Measurements from ENCODE around the gene VWA3B.
A peak's percentile ranks its signal among the peaks of the same experiment; 100 is the strongest.

VWA3B gene

DNA sequence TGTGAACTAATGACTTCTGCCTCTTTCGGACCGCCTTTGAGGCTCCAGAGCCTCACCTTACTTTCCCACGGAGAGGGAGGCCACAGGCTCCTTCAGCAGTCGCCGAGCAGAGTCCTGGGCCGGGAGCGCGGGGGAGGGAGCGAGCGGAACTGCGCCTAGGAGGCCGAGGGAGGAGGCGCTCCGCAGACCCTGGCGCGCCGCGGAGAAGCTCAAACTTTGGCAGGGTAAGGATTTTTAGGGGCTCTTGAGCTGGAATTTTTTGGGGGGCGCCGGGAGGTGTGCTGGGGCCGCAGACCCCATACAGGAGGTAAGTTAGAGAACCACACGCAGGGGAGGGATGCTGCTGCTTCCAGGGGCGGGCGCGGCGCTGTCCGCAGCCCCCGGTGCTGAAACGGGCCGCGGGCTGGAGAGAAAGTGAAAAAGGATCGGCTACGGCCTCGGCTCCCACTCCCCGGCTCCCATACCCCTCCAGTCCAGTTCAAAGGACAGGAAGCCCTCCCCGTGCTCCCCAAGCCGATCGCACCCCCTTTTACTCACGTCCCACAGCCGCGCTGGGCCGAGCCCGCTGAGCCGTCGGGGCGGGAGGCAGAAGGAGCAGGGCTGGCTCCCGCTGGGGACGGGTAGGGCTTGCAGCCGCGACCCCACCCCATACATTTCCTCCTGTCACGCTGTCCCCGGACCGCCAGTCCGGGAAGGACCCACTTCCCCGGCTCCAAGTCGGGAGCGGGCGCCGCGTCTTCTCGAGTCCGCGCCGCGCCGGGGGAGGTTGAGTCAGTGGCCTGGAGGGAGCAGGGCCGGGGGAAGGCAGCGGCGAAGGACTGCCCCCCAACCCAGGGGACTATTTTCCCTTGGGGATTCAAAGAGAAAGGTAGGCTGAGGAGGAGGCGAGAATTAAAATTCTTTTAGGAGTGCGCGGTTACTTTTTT, 259.6 kb downstream of the VWA3B start, which contains the start of gene CNGA3:
TSS of gene CNGA3 (plus strand) at position 146 of the 926 bp plus-strand sequence. CDS start 23,520 bp downstream, outside the sequence.
- DNase-seq = no peak

- DNase-seq = no peak
Measured at GRCh38 chr2:98347298-98348065, 260.5 kb downstream of the VWA3B start.

- no peak for DNase-seq
Measured at GRCh38 chr2:98348066-98348561, 261.1 kb downstream of the VWA3B start.

DNA sequence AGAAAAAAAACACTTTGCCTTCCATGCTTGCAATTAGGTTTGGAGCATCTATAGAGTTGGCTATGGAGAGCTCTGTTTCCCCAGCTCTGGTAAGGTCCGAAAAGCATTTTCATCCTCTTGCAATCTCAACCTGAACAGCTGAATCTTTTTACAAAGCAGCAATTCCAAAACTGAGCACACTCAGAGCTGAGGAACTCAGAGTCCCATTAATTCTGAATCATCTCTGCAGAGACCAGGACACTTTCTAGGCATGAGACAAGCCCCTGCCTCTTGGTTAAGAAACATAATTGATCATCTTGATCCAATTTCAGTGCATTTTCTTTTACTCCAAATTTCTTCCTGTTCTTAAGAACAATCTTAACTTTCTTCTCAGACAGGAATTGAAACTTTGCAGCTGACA, 263.4 kb downstream of the VWA3B start:
- no peak for DNase-seq

DNA sequence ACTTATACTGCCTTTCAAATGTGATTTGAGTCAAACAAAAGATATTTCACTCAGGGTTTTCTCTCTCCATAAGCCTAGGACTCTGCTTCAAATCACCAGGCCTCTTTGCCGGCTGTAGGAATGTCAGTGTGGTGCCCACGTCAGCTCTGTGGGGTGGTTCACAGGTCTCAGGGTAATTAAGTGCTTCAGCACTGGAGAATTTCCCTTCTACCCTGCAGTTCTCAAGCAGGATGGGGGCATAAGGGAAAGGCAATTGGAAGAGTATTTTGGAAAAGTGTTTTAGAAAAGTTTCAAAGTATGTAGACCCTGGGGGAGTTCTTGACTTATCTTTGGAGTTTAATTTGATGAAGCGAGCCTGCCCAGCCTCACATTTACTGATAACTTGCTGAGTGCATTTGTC, 268.9 kb downstream of the VWA3B start:
- no peak for DNase-seq

DNA sequence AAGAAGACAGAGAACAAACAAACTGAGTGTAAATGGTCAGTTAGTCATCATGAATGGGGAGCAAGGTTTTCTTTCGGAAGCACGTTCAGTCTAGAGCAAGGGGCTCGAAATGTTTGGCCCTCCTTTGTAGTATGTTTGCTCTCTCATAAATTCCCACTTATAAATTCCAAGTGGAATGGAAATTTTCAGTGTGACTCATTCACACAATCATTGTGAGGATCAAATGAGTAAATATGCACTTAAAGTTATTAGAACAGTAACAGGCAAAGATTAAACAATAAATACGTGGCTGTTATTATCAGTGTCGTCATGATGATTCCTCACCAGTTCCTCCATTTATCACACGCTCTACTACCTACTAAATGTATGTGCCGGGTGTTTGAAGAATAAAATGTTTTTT, 269.8 kb downstream of the VWA3B start:
- DNase-seq = peak; percentile 17

DNA sequence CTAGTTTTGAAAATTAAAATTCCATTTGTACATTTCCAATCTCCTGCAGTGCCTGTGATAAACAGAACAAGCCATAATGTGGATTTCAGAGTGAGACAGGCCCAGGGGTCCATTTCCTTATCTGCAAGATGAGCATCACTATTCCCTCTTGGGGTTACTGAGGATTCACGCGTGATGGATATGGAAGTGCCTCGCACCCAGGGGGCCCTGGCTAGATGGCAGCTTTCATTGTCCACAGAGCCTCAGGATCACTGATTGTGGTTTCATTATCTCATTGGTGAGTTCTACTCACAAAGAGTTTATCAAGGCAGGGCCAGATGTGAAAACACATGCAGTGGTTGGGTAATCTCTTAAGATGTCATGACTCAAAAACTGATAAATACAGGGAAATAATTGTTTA, 270.9 kb downstream of the VWA3B start:
- no peak for DNase-seq

DNA sequence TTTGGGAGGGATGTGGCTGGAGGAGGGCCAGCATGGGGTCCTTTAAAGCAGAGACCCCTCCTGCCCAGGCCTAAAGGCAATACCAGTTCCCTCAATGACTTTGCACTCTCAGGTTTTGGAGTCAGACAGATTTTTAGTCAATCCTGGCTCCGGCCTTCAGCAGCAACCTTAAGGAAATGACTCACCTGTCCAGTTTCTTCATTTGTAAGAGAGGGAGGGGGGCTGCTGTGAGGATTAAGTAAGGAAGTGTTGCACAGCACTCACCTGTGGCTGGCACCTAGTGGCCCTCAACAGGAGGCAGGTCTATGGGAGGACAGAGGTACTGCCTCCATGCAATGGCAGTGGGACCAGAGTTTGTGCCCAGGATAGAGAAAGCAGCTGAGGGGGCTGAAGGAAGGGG, 273.0 kb downstream of the VWA3B start:
- DNase-seq = no peak

All from SHP77 treated with DMSO at 0.1 percent for 48 hours (cell line).